Measurements from ENCODE around the gene TRIO.

- TF ChIP-seq CTCF (IDR thresholded peaks at IDR 0.05; ENCODE audit: insufficient read depth, low read length, poor library complexity, severe bottlenecking) (no peak), EZH2phosphoT487 (conservative IDR thresholded peaks at IDR 0.05; ENCODE audit: low read length) (no peak)
Measured at GRCh38 chr5:14353726-14354474, 210.8 kb downstream of the TRIO start.
